AG04450 (cell line): Measurements from ENCODE around the gene AIF1. TPM values are rescaled to one million over a fixed set of nuclear protein-coding genes. Genes with fewer than 3 reads are reported as not detected.

ENCODE experiments used
- CTCF ChIA-PET: fragments of 300-600, 350-600 bp; formaldehyde crosslinking; extraction: SDS; loops from one replicate; lab custom pipeline; 2022; ENCODE audit warnings: antibody characterized with exemption, inconsistent platforms; lab: Charles Lee
- POLR2A ChIA-PET: fragments of 350-600 bp; formaldehyde crosslinking; extraction: SDS; loops from one replicate; lab custom pipeline; 2021; ENCODE audit warnings: antibody characterized with exemption, inconsistent platforms; lab: Yijun Ruan, JAX
- DNase-seq: peaks from one replicate; pipeline ENCODE4 v3.0.0-alpha.2; 2011; ENCODE audit warnings: low read depth, low spot score
- H3K27ac ChIP-seq: one replicate; pipeline ENCODE4 v1.5.1; 2012; ENCODE audit warnings: low read depth, low read length, control low read depth
- H3K27me3 ChIP-seq: one replicate; pipeline ENCODE4 v1.6.0; 2012; ENCODE audit warnings: low read length; ENCODE audit not compliant: control insufficient read depth, insufficient read depth
- H3K4me3 ChIP-seq: 2 replicates; pipeline ENCODE4 v1.5.1; 2011; ENCODE audit warnings: mild to moderate bottlenecking, low read depth, low read length, control low read depth
- H3K9me3 ChIP-seq: 2 replicates; pipeline ENCODE4 v1.5.1; 2012; ENCODE audit warnings: low read length; ENCODE audit not compliant: control insufficient read depth, insufficient read depth
- CTCF ChIP-seq: IDR thresholded peaks from 2 replicates; pipeline ENCODE4 v1.5.1; 2011; ENCODE audit warnings: low read depth, low read length, control low read depth, inconsistent platforms
- polyA plus RNA-seq: library from polyadenylated mRNA; depleted of rRNA; stranded (reverse); fragments of >200 nt; gene quantifications from 2 replicates; pipeline ENCODE4 v1.2.3, GENCODE V29; 2011

The AIF1 gene
- polyA plus RNA-seq, 1 experiment: not detected

GRCh38 chr6:31575952-31576685, 38.9 kb upstream of the AIF1 start:
- no peak for TF ChIP-seq CTCF
- no peaks in the 10 kb centered on the region; the same call in 1 of the 2 replicates for H3K9me3 ChIP-seq
- ChIA-PET CTCF (interaction anchor here (0.6 to 9.5 kb wide), 3 partner anchors 18 to 30 kb away, joined by 3 to 132 read pairs (median 3); partner anchors contain the start of gene ATP6V1G2), POLR2A (no interaction called here)
- no peak overlapping the region for H3K4me3 ChIP-seq
- H3K27me3 ChIP-seq: peaks cover 35% of the 10 kb centered on the region
- no peak for DNase-seq
- no peak overlapping the region for H3K27ac ChIP-seq

GRCh38 chr6:31576897-31577578, 38.0 kb upstream of the AIF1 start:
- H3K4me3 ChIP-seq: no peak overlapping the region
- no peak for TF ChIP-seq CTCF
- H3K27me3 ChIP-seq: peaks cover 30% of the 10 kb centered on the region
- no peaks in the 10 kb centered on the region; the same call in 1 of the 2 replicates for H3K9me3 ChIP-seq
- ChIA-PET CTCF (interaction anchor here (0.6 to 9.5 kb wide), 4 partner anchors 17 to 178 kb away, joined by 3 to 132 read pairs (median 3); partner anchors contain the start of gene ATP6V1G2), POLR2A (no interaction called here)
- H3K27ac ChIP-seq: no peak overlapping the region
- DNase-seq: no peak

GRCh38 chr6:31577579-31577966, 37.5 kb upstream of the AIF1 start:
- ChIA-PET POLR2A (no interaction called here), CTCF (interaction anchor here (9.5 kb wide), 1 partner anchor 20 kb away, joined by 132 read pairs; no protein-coding TSS in a partner anchor)
- no peak overlapping the region for H3K27ac ChIP-seq
- H3K4me3 ChIP-seq: no peak overlapping the region
- peaks cover 27% of the 10 kb centered on the region for H3K27me3 ChIP-seq
- no peak for DNase-seq
- TF ChIP-seq CTCF: no peak
- no peaks in the 10 kb centered on the region; the same call in 1 of the 2 replicates for H3K9me3 ChIP-seq

DNA sequence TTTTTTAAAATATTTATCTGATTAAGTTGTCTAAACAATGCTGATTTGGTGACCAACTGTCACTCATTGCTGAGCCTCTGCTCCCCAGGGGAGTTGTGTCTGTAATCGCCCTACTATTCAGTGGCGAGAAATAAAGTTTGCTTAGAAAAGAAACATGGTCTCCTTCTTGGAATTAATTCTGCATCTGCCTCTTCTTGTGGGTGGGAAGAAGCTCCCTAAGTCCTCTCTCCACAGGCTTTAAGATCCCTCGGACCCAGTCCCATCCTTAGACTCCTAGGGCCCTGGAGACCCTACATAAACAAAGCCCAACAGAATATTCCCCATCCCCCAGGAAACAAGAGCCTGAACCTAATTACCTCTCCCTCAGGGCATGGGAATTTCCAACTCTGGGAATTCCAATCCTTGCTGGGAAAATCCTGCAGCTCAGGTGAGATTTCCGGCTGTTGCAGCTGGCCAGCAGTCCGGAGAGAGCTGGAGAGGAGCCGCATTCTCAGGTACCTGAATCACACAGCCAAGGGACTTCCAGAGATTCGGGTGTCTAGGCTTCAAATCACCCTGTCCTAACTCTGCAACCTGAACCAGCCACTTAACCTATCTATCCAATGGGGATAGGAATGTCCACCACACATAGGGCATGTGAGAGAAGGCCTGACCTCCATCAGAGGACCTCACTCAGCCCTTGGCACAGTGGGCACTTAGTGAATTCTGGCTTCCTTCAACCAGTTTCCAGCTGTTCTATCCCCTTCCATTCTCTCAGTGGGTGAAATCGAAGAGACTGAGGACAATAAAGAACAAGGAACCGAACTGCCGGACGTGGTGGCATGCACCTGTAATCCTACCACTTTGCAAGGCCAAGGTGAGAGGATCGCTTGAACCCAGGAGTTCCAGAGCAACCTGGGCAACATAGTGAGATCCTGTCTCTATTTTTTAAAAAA, 36.6 kb upstream of the AIF1 start:
- peaks cover 22% of the 10 kb centered on the region for H3K27me3 ChIP-seq
- H3K27ac ChIP-seq: no peak overlapping the region
- DNase-seq: no peak
- H3K4me3 ChIP-seq: no peak overlapping the region
- CTCF ChIA-PET: interaction anchor here (2.3 to 9.5 kb wide), 3 partner anchors 8 to 31 kb away, joined by 11 to 132 read pairs (median 31); partner anchors contain the start of genes ATP6V1G2 and NFKBIL1
- H3K9me3 ChIP-seq: no peaks in the 10 kb centered on the region; the same call in 1 of the 2 replicates
- no peak for TF ChIP-seq CTCF
- POLR2A ChIA-PET: no interaction called here
